Tibial nerve (tissue), 3 donors: Measurements from ENCODE around the gene CSNK1D.
"Not testable (repeated sequence)": the region's sequence is repeated elsewhere in the genome, so short reads cannot be mapped to it uniquely, and the experiment has no call there.

Source experiments
- CTCF ChIP-seq, 5 experiments: fragments of 200-600 bp in 3 of 5; fragments of 450-650 bp in 2 of 5; sonication (generic) in 3 of 5; IDR thresholded peaks; one replicate each; pipeline ENCODE4 v1.5.1; 2016 to 2019; ENCODE audit warnings: antibody characterized with exemption in 5 of 5, mild to moderate bottlenecking in 3 of 5, moderate library complexity in 2 of 5
- POLR2A ChIP-seq, 2 donors: fragments of 450-650 bp; IDR thresholded peaks; one replicate each; pipeline ENCODE4 v1.6.1; 2017; ENCODE audit warnings: antibody characterized with exemption in 2 of 2, mild to moderate bottlenecking in 2 of 2, moderate library complexity in 2 of 2

GRCh38 chr17:82254746-82255145 is 18.8 kb downstream of the CSNK1D start:
- TF ChIP-seq CTCF, POLR2A (IDR thresholded peaks at IDR 0.05): not testable (repeated sequence)
